Peyer's patch (tissue), 4 donors: Measurements from ENCODE around the gene MAP2K4.

ENCODE experiments used
- CTCF ChIP-seq, 6 experiments: fragments of 450-650 bp in 4 of 6; fragments of 200-600 bp in 2 of 6; sonication (generic) in 1 of 6; IDR thresholded peaks; one replicate each; pipeline ENCODE4 v1.5.1; 2017 to 2019; ENCODE audit warnings: antibody characterized with exemption in 6 of 6, mild to moderate bottlenecking in 3 of 6, moderate library complexity in 1 of 6
- POLR2A ChIP-seq, 2 donors: fragments of 450-650 bp; IDR thresholded peaks; one replicate each; pipeline ENCODE4 v1.5.1; 2017; ENCODE audit warnings: antibody characterized with exemption in 2 of 2, mild to moderate bottlenecking in 2 of 2, moderate library complexity in 2 of 2

- no peak for TF ChIP-seq CTCF (IDR thresholded peaks at IDR 0.05)
- no peak for TF ChIP-seq POLR2A (IDR thresholded peaks at IDR 0.05)
Measured at GRCh38 chr17:12070561-12070960, 49.9 kb downstream of the MAP2K4 start.
